ENCODE results near the gene BPIFB3.

GRCh38 chr20:33068251-33068939 lies 14.7 kb downstream of the BPIFB3 start:
- TF ChIP-seq IRF2 (CRISPR knock-in tag; IDR thresholded peaks at IDR 0.05; ENCODE audit: borderline replicate concordance, low read depth) (no peak), CTCF (IDR thresholded peaks at IDR 0.05) (no peak), ZBTB43 (CRISPR knock-in tag; IDR thresholded peaks at IDR 0.05) (no peak), ATF2 (CRISPR knock-in tag; IDR thresholded peaks at IDR 0.05; ENCODE audit: borderline replicate concordance, low read depth) (no peak), RELA (CRISPR knock-in tag; IDR thresholded peaks at IDR 0.05; ENCODE audit: borderline replicate concordance) (no peak), NFE2L1 (CRISPR knock-in tag; IDR thresholded peaks at IDR 0.05) (no peak), STAT6 (CRISPR knock-in tag; conservative IDR thresholded peaks at IDR 0.05; ENCODE audit: low read depth) (no peak), HMGXB4 (CRISPR knock-in tag; IDR thresholded peaks at IDR 0.05) (no peak), ZBTB21 (CRISPR knock-in tag; IDR thresholded peaks at IDR 0.05; ENCODE audit: borderline replicate concordance) (no peak), CBFB (CRISPR knock-in tag; IDR thresholded peaks at IDR 0.05; ENCODE audit: low read depth) (no peak), ATF6 (CRISPR knock-in tag; IDR thresholded peaks at IDR 0.05) (no peak), NR2C2 (CRISPR knock-in tag; IDR thresholded peaks at IDR 0.05) (no peak), ZNF532 (CRISPR knock-in tag; IDR thresholded peaks at IDR 0.05; ENCODE audit: borderline replicate concordance) (no peak)

Measured in WTC11 (cell line).